Stimulated activated CD4-positive, alpha-beta T cell treated with anti-CD3 and anti-CD28 coated beads, Interleukin-4, amount 100 ng/mL, for 4 hours (primary cell): ENCODE results near the gene ZBTB25.
"Not testable (repeated sequence)": the region's sequence is repeated elsewhere in the genome, so short reads cannot be mapped to it uniquely, and the experiment has no call there.

Source experiments
- DNase-seq, 2 experiments: peaks; one replicate each; pipeline ENCODE4 v3.0.0-alpha.2; 2020

Gene ZBTB25

GRCh38 chr14:64503434-64504309 is at the start of gene ZBTB25:
Gene ZBTB25, minus strand, starts transcription at chr14:64503838. Its CDS starts 13,305 bp downstream, at chr14:64490533.
- peak; percentile 83 to 98 for DNase-seq

- DNase-seq = no peak
Measured at GRCh38 chr14:64550621-64551333, 47.1 kb upstream of the ZBTB25 start.

GRCh38 chr14:64549791-64550620 is 46.4 kb upstream of the ZBTB25 start, which contains the start of gene PPP1R36:
Gene PPP1R36, plus strand, starts transcription at chr14:64549961. Its CDS starts 37 bp downstream, at chr14:64549998.
- peak in 1 of 2 experiments; percentile 48 for DNase-seq

- no peak for DNase-seq
Measured at GRCh38 chr14:64549016-64549415, 45.4 kb upstream of the ZBTB25 start.

- DNase-seq = no peak
Measured at GRCh38 chr14:64544607-64545312, 41.1 kb upstream of the ZBTB25 start.

- no peak for DNase-seq
Measured at GRCh38 chr14:64542836-64543201, 39.2 kb upstream of the ZBTB25 start.

- DNase-seq = no peak
Measured at GRCh38 chr14:64541972-64542835, 38.6 kb upstream of the ZBTB25 start.

- DNase-seq = peak in 1 of 2 experiments; percentile 8
Measured at GRCh38 chr14:64541261-64541971, 37.8 kb upstream of the ZBTB25 start.

- DNase-seq = peak; percentile 93 to 95
Measured at GRCh38 chr14:64540208-64541202, 36.9 kb upstream of the ZBTB25 start, which contains the start of gene HSPA2. Gene HSPA2, plus strand, starts transcription at chr14:64540741. Its CDS starts 109 bp downstream, at chr14:64540850.

- DNase-seq = no peak
Measured at GRCh38 chr14:64536488-64537245, 33.0 kb upstream of the ZBTB25 start.

GRCh38 chr14:64531567-64531966 is 27.9 kb upstream of the ZBTB25 start:
- no peak for DNase-seq

- DNase-seq = no peak
Measured at GRCh38 chr14:64525354-64525753, 21.7 kb upstream of the ZBTB25 start.

GRCh38 chr14:64522591-64523355 is 19.1 kb upstream of the ZBTB25 start:
- no peak for DNase-seq

GRCh38 chr14:64520699-64521098 is 17.1 kb upstream of the ZBTB25 start:
- DNase-seq = no peak

- no peak for DNase-seq
Measured at GRCh38 chr14:64518229-64518628, 14.6 kb upstream of the ZBTB25 start.

GRCh38 chr14:64517667-64518066 is 14.0 kb upstream of the ZBTB25 start:
- not testable (repeated sequence) for DNase-seq

- DNase-seq = no peak
Measured at GRCh38 chr14:64516969-64517368, 13.3 kb upstream of the ZBTB25 start.

- DNase-seq = no peak
Measured at GRCh38 chr14:64515053-64515452, 11.4 kb upstream of the ZBTB25 start.
